Gastroesophageal sphincter (tissue), 3 donors: ENCODE measurements around the gene HOXC9.

Experiments
- POLR2A ChIP-seq, 2 donors: fragments of 450-650 bp; IDR thresholded peaks; one replicate each; pipeline ENCODE4 v1.6.1; 2017; ENCODE audit warnings: antibody characterized with exemption in 2 of 2, mild to moderate bottlenecking in 2 of 2, moderate library complexity in 1 of 2
- POLR2AphosphoS5 ChIP-seq: sonication (generic); formaldehyde crosslinking; IDR thresholded peaks from one replicate; pipeline ENCODE4 v1.6.1; 2017; ENCODE audit warnings: antibody characterized with exemption
- TF ChIP-seq, protein P1 (sequence below), 4 experiments: fragments of 200-600 bp in 2 of 4; fragments of 450-650 bp in 2 of 4; sonication (generic) in 1 of 4; IDR thresholded peaks; one replicate each; pipeline ENCODE4 v1.5.1; 2017 to 2019; ENCODE audit warnings: antibody characterized with exemption in 4 of 4, mild to moderate bottlenecking in 2 of 4, moderate library complexity in 2 of 4

- TF ChIP-seq, protein P1, sequence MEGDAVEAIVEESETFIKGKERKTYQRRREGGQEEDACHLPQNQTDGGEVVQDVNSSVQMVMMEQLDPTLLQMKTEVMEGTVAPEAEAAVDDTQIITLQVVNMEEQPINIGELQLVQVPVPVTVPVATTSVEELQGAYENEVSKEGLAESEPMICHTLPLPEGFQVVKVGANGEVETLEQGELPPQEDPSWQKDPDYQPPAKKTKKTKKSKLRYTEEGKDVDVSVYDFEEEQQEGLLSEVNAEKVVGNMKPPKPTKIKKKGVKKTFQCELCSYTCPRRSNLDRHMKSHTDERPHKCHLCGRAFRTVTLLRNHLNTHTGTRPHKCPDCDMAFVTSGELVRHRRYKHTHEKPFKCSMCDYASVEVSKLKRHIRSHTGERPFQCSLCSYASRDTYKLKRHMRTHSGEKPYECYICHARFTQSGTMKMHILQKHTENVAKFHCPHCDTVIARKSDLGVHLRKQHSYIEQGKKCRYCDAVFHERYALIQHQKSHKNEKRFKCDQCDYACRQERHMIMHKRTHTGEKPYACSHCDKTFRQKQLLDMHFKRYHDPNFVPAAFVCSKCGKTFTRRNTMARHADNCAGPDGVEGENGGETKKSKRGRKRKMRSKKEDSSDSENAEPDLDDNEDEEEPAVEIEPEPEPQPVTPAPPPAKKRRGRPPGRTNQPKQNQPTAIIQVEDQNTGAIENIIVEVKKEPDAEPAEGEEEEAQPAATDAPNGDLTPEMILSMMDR (IDR thresholded peaks at IDR 0.05) = no peak
- TF ChIP-seq POLR2A (IDR thresholded peaks at IDR 0.05) = no peak
- no peak for TF ChIP-seq POLR2AphosphoS5
Measured at GRCh38 chr12:54009171-54010052, 9.5 kb downstream of the HOXC9 start.
